Thoracic aorta (tissue), 2 donors: ENCODE measurements around the gene DKC1. TPM values are rescaled to one million over a fixed set of nuclear protein-coding genes. Genes with fewer than 3 reads are reported as not detected.

Experiments used
- total RNA-seq, 2 donors: library from RNA; depleted of rRNA; stranded (reverse); fragments of >200 nt; gene quantifications; one replicate each; pipeline versions ENCODE4 v1.1.0 to v1.2.3, GENCODE V29; 2016

Gene DKC1
- total RNA-seq, 2 donors from 2014 or later = 14.9 to 67.2 TPM

Other genes starting within 250 kb of the DKC1 start
- gene FAM3A, start 246.6 kb upstream of the DKC1 start, total RNA-seq = 10 to 100 TPM; 31.0 to 52.3 TPM
- gene G6PD, start 216.0 kb upstream of the DKC1 start, total RNA-seq = 10 to 100 TPM; 67.3 to 70.1 TPM
- 10 to 100 TPM; 25.7 to 52.8 TPM for gene IKBKG, start 215.2 kb upstream of the DKC1 start, total RNA-seq
- not detected for gene CTAG1A, start 177.7 kb upstream of the DKC1 start, total RNA-seq
- not detected for gene CTAG1B, start 143.6 kb upstream of the DKC1 start, total RNA-seq
- not detected for gene CTAG2, start 109.3 kb upstream of the DKC1 start, total RNA-seq
- 10 to 100 TPM in 1 of 2 donors, 1 to 10 TPM in 1; 9.2 to 10.9 TPM for gene GAB3, start 11.8 kb upstream of the DKC1 start, total RNA-seq
- 10 to 100 TPM; 42.5 to 49.5 TPM for gene MPP1, start 42.6 kb downstream of the DKC1 start, total RNA-seq
- not detected for gene SMIM9, start 71.8 kb downstream of the DKC1 start, total RNA-seq
- 1 to 10 TPM; 2.2 to 8.3 TPM for gene F8A1, start 123.5 kb downstream of the DKC1 start, total RNA-seq